Bone marrow (tissue), 2 donors: Measurements from ENCODE around the gene ASCL1.

Experiments used
- DNase-seq, 2 donors: peaks; one replicate each; lab custom pipeline; 2025; lab: John Stamatoyannopoulos, UW

The ASCL1 gene

GRCh38 chr12:102951841-102952240, 5.6 kb upstream of the ASCL1 start:
- DNase-seq: no peak

- DNase-seq: no peak
These were observed 4.3 kb upstream of the ASCL1 start for GRCh38 chr12:102953221-102953620.

- no peak for DNase-seq
These were observed 3.3 kb upstream of the ASCL1 start for GRCh38 chr12:102954134-102954533.

GRCh38 chr12:102955926-102956737, 1.3 kb upstream of the ASCL1 start:
- DNase-seq: no peak

- DNase-seq: no peak
These were observed 641 bp upstream of the ASCL1 start for GRCh38 chr12:102956738-102957327.

GRCh38 chr12:102958073-102958829, 777 bp downstream of the ASCL1 start:
- no peak for DNase-seq

- no peak for DNase-seq
These were observed 1.3 kb downstream of the ASCL1 start for GRCh38 chr12:102958830-102959176.

GRCh38 chr12:102959391-102959790, 1.9 kb downstream of the ASCL1 start:
- DNase-seq: no peak

- no peak for DNase-seq
These were observed 3.4 kb downstream of the ASCL1 start for GRCh38 chr12:102960766-102961465.

GRCh38 chr12:102961466-102961855, 4.0 kb downstream of the ASCL1 start:
- no peak for DNase-seq

GRCh38 chr12:102962532-102962931, 5.1 kb downstream of the ASCL1 start:
- no peak for DNase-seq

- DNase-seq: no peak
These were observed 5.5 kb downstream of the ASCL1 start for GRCh38 chr12:102962986-102963385.

- no peak for DNase-seq
These were observed 6.3 kb downstream of the ASCL1 start for GRCh38 chr12:102963796-102964195.

- no peak for DNase-seq
These were observed 7.4 kb downstream of the ASCL1 start for GRCh38 chr12:102964872-102965271.

GRCh38 chr12:102965281-102966155, 8.0 kb downstream of the ASCL1 start:
- DNase-seq: no peak

- no peak for DNase-seq
These were observed 8.9 kb downstream of the ASCL1 start for GRCh38 chr12:102966200-102966863.

- no peak for DNase-seq
These were observed 13.3 kb downstream of the ASCL1 start for GRCh38 chr12:102970780-102971179.

GRCh38 chr12:102971227-102971626, 13.8 kb downstream of the ASCL1 start:
- no peak for DNase-seq

GRCh38 chr12:102973583-102973982, 16.1 kb downstream of the ASCL1 start:
- DNase-seq: no peak

- no peak for DNase-seq
These were observed 19.3 kb downstream of the ASCL1 start for GRCh38 chr12:102976609-102977280.
